Measurements from ENCODE around the gene HDHD2. TPM values are rescaled to one million over a fixed set of nuclear protein-coding genes. Genes with fewer than 3 reads are reported as not detected.

The HDHD2 gene
- total RNA-seq, 8 experiments from 2014 or later = 25.4 to 50.0 (median 39.8) TPM

- peak in 2 of 8 experiments; percentile 30 to 66 for ATAC-seq (replicated peaks in 6 of 8)
- H3K4me3 ChIP-seq = no peak overlapping the region
- H3K4me1 ChIP-seq (replicated peaks in 1 of 2) = no peaks in the 10 kb centered on the region
- no peak overlapping the region for H3K27ac ChIP-seq
- in situ Hi-C loops (cut with MboI; ENCODE audit: low pct_unique_long_range_greater_than_20kb in 2 of 9, low sequenced_read_pairs in 9 of 9, unreplicated experiment in 9 of 9) = no loop called here
These were observed 9.0 kb downstream of the HDHD2 start for GRCh38 chr18:47141289-47141688.

GRCh38 chr18:47121146-47121545 lies 29.2 kb downstream of the HDHD2 start:
- no peak overlapping the region for H3K27ac ChIP-seq
- ATAC-seq (replicated peaks in 6 of 8) = no peak
- H3K4me3 ChIP-seq = no peak overlapping the region
- in situ Hi-C loops (cut with MboI; ENCODE audit: low pct_unique_long_range_greater_than_20kb in 2 of 9, low sequenced_read_pairs in 9 of 9, unreplicated experiment in 9 of 9) = no loop called here
- peaks cover 0 to 2% of the 10 kb centered on the region in 2 donors for H3K4me1 ChIP-seq (replicated peaks in 1 of 2)
- WGBS, 10 experiments = 81 to 100% (median 95%) methylated on average over 1 to 3 of the region's 3 CpGs; no CpG with 5 or more reads in 1 of the 10 experiments

- no peak overlapping the region for H3K4me3 ChIP-seq
- ATAC-seq (replicated peaks in 6 of 8) = no peak
- peaks cover 0 to 2% of the 10 kb centered on the region in 2 donors for H3K4me1 ChIP-seq (replicated peaks in 1 of 2)
- no peak overlapping the region for H3K27ac ChIP-seq
- in situ Hi-C loops (cut with MboI; ENCODE audit: low pct_unique_long_range_greater_than_20kb in 2 of 9, low sequenced_read_pairs in 9 of 9, unreplicated experiment in 9 of 9) = no loop called here
- 90 to 100% (median 95%) methylated on average over 2 to 4 of the region's 4 CpGs; no CpG with 5 or more reads in 1 of the 10 experiments for WGBS, 10 experiments
These were observed 29.9 kb downstream of the HDHD2 start for GRCh38 chr18:47120428-47120827.

GRCh38 chr18:47118981-47119380 lies 31.3 kb downstream of the HDHD2 start:
- WGBS, 10 experiments = 5 to 100% (median 94%) methylated on average over 1 to 2 of the region's 2 CpGs; no CpG with 5 or more reads in 5 of the 10 experiments
- Histone ChIP-seq H3K4me3 (no peak overlapping the region), H3K27ac (no peak overlapping the region), H3K4me1 (replicated peaks in 1 of 2) (peaks cover 0 to 2% of the 10 kb centered on the region in 2 donors)
- in situ Hi-C loops (cut with MboI; ENCODE audit: low pct_unique_long_range_greater_than_20kb in 2 of 9, low sequenced_read_pairs in 9 of 9, unreplicated experiment in 9 of 9) = no loop called here
- ATAC-seq (replicated peaks in 6 of 8) = no peak

GRCh38 chr18:47115205-47115604 lies 35.1 kb downstream of the HDHD2 start:
- peaks cover 0 to 2% of the 10 kb centered on the region in 2 donors for H3K4me1 ChIP-seq (replicated peaks in 1 of 2)
- in situ Hi-C loops (cut with MboI; ENCODE audit: low pct_unique_long_range_greater_than_20kb in 2 of 9, low sequenced_read_pairs in 9 of 9, unreplicated experiment in 9 of 9) = no loop called here

GRCh38 chr18:47113796-47114540 lies 36.3 kb downstream of the HDHD2 start:
- H3K27ac ChIP-seq = no peak overlapping the region
- no peak overlapping the region for H3K4me3 ChIP-seq
- ATAC-seq (replicated peaks in 6 of 8) = peak in 2 of 8 experiments; percentile 92 to 98
- in situ Hi-C loops (cut with MboI; ENCODE audit: low pct_unique_long_range_greater_than_20kb in 2 of 9, low sequenced_read_pairs in 9 of 9, unreplicated experiment in 9 of 9) = no loop called here
- WGBS, 10 experiments = 40 to 100% (median 80%) methylated on average over 1 to 2 of the region's 2 CpGs; no CpG with 5 or more reads in 2 of the 10 experiments
- peaks cover 0 to 8% of the 10 kb centered on the region in 2 donors for H3K4me1 ChIP-seq (replicated peaks in 1 of 2)

More at GRCh38 chr18:47115205-47115604, 35.1 kb downstream of the HDHD2 start:
- Histone ChIP-seq H3K4me3 (no peak overlapping the region), H3K27ac (no peak overlapping the region)
- no peak for ATAC-seq (replicated peaks in 6 of 8)
- WGBS, 10 experiments = 40 to 100% (median 73%) methylated on average over 1 of the region's 2 CpGs; no CpG with 5 or more reads in 4 of the 10 experiments

GRCh38 chr18:47110492-47111274 lies 39.6 kb downstream of the HDHD2 start:
- ATAC-seq (replicated peaks in 6 of 8) = peak in 5 of 8 experiments; percentile 36 to 76 (median 57)
- Histone ChIP-seq H3K4me3 (no peak overlapping the region), H3K4me1 (replicated peaks in 1 of 2) (peaks cover 6 to 18% of the 10 kb centered on the region in 2 donors), H3K27ac (no peak overlapping the region)
- in situ Hi-C loops (cut with MboI; ENCODE audit: low pct_unique_long_range_greater_than_20kb in 2 of 9, low sequenced_read_pairs in 9 of 9, unreplicated experiment in 9 of 9) = no loop called here
- 74 to 97% (median 81%) methylated on average over 3 to 6 of the region's 6 CpGs for WGBS, 10 experiments

GRCh38 chr18:47109720-47110119 lies 40.6 kb downstream of the HDHD2 start:
- 40 to 100% methylated on average over 1 of the region's 1 CpG; no CpG with 5 or more reads in 8 of the 10 experiments for WGBS, 10 experiments
- ATAC-seq (replicated peaks in 6 of 8) = no peak
- no peak overlapping the region for H3K27ac ChIP-seq
- no peak overlapping the region for H3K4me3 ChIP-seq
- H3K4me1 ChIP-seq (replicated peaks in 1 of 2) = peaks cover 6 to 18% of the 10 kb centered on the region in 2 donors
- in situ Hi-C loops (cut with MboI; ENCODE audit: low pct_unique_long_range_greater_than_20kb in 2 of 9, low sequenced_read_pairs in 9 of 9, unreplicated experiment in 9 of 9) = no loop called here

- 43 to 100% (median 67%) methylated on average over 1 to 5 of the region's 7 CpGs; no CpG with 5 or more reads in 3 of the 10 experiments for WGBS, 10 experiments
- H3K4me1 ChIP-seq (replicated peaks in 1 of 2) = peaks cover 6 to 18% of the 10 kb centered on the region in 2 donors
- in situ Hi-C loops (cut with MboI; ENCODE audit: low pct_unique_long_range_greater_than_20kb in 2 of 9, low sequenced_read_pairs in 9 of 9, unreplicated experiment in 9 of 9) = no loop called here
- ATAC-seq (replicated peaks in 6 of 8) = peak in 5 of 8 experiments; percentile 72 to 89 (median 77)
- H3K27ac ChIP-seq = peak overlapping the region in 1 of 2 donors; percentile 50
- H3K4me3 ChIP-seq = no peak overlapping the region
These were observed 41.3 kb downstream of the HDHD2 start for GRCh38 chr18:47108998-47109405.

GRCh38 chr18:47108373-47108772 lies 41.9 kb downstream of the HDHD2 start:
- H3K4me3 ChIP-seq = no peak overlapping the region
- in situ Hi-C loops (cut with MboI; ENCODE audit: low pct_unique_long_range_greater_than_20kb in 2 of 9, low sequenced_read_pairs in 9 of 9, unreplicated experiment in 9 of 9) = no loop called here

GRCh38 chr18:47100212-47100831 lies 50.0 kb downstream of the HDHD2 start:
- in situ Hi-C loops (cut with MboI; ENCODE audit: low pct_unique_long_range_greater_than_20kb in 2 of 9, low sequenced_read_pairs in 9 of 9, unreplicated experiment in 9 of 9) = no loop called here
- WGBS, 10 experiments = 28 to 100% (median 49%) methylated on average over 1 to 12 of the region's 12 CpGs

More at GRCh38 chr18:47108373-47108772, 41.9 kb downstream of the HDHD2 start:
- WGBS, 10 experiments = 0 to 100% (median 40%) methylated on average over 1 to 3 of the region's 3 CpGs; no CpG with 5 or more reads in 3 of the 10 experiments
- peaks cover 6 to 18% of the 10 kb centered on the region in 2 donors for H3K4me1 ChIP-seq (replicated peaks in 1 of 2)
- H3K27ac ChIP-seq = no peak overlapping the region
- ATAC-seq (replicated peaks in 6 of 8) = peak in 5 of 8 experiments; percentile 14 to 38 (median 27)

GRCh38 chr18:47095810-47096209 lies 54.5 kb downstream of the HDHD2 start:
- ATAC-seq (replicated peaks in 6 of 8) = peak in 2 of 8 experiments; percentile 35 to 43
- H3K4me3 ChIP-seq = no peak overlapping the region
- 11 to 96% (median 60%) methylated on average over 1 to 3 of the region's 3 CpGs; no CpG with 5 or more reads in 2 of the 10 experiments for WGBS, 10 experiments
- H3K27ac ChIP-seq = no peak overlapping the region
- H3K4me1 ChIP-seq (replicated peaks in 1 of 2) = no peaks in the 10 kb centered on the region
- in situ Hi-C loops (cut with MboI; ENCODE audit: low pct_unique_long_range_greater_than_20kb in 2 of 9, low sequenced_read_pairs in 9 of 9, unreplicated experiment in 9 of 9) = no loop called here

More at GRCh38 chr18:47100212-47100831, 50.0 kb downstream of the HDHD2 start:
- no peak overlapping the region for H3K27ac ChIP-seq
- H3K4me1 ChIP-seq (replicated peaks in 1 of 2) = no peaks in the 10 kb centered on the region
- peak in 6 of 8 experiments; percentile 32 to 84 (median 66) for ATAC-seq (replicated peaks in 6 of 8)
- H3K4me3 ChIP-seq = no peak overlapping the region

Measured in motor neuron (in vitro differentiated cells).